ENCODE measurements around the gene GALNT2.

Gene GALNT2

DNA sequence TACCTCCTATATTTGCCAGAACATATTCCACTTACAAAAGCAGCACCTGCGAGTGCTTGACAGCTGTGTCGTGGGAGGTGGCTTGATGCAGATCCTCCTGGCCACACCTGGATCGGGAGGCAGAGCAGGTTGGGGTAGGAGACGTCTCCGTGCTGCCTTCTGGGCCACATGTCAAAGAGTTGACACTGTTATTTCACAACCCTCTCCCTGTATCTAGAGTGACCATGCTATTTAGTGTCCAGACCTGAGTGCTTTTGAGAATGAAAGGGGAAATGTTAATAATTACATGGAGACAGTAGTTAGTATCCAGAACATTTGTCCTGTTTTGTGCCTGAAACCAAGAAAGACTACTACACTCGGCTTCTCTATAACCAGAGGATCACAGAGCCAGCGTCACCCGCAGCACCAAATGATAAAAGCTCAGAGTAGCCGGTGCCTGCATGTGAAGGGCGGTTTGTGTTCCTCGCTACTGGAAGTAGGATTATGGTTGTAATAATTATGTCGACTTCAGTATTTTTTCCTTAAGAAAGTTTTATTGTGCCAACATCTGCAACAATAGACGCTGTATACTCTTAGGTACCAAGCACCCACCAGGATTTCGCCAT lies 77.1 kb downstream of the GALNT2 start:
- DNase-seq (ENCODE audit: low read depth in 1 of 2, low spot score in 1 of 2), result no peak

- no peak for DNase-seq (ENCODE audit: low read depth in 1 of 2, low spot score in 1 of 2)
Observed at GRCh38 chr1:230144758-230145504, 77.9 kb downstream of the GALNT2 start.

GRCh38 chr1:230145505-230145899 lies 78.5 kb downstream of the GALNT2 start:
- DNase-seq (ENCODE audit: low read depth in 1 of 2, low spot score in 1 of 2), result no peak

GRCh38 chr1:230145953-230146476 lies 79.0 kb downstream of the GALNT2 start:
- DNase-seq (ENCODE audit: low read depth in 1 of 2, low spot score in 1 of 2), result no peak

GRCh38 chr1:230146709-230147108 lies 79.7 kb downstream of the GALNT2 start:
- DNase-seq (ENCODE audit: low read depth in 1 of 2, low spot score in 1 of 2), result no peak

- no peak for DNase-seq (ENCODE audit: low read depth in 1 of 2, low spot score in 1 of 2)
Observed at GRCh38 chr1:230147253-230148125, 80.5 kb downstream of the GALNT2 start.

- no peak for DNase-seq (ENCODE audit: low read depth in 1 of 2, low spot score in 1 of 2)
Observed at GRCh38 chr1:230148126-230148652, 81.2 kb downstream of the GALNT2 start.

DNA sequence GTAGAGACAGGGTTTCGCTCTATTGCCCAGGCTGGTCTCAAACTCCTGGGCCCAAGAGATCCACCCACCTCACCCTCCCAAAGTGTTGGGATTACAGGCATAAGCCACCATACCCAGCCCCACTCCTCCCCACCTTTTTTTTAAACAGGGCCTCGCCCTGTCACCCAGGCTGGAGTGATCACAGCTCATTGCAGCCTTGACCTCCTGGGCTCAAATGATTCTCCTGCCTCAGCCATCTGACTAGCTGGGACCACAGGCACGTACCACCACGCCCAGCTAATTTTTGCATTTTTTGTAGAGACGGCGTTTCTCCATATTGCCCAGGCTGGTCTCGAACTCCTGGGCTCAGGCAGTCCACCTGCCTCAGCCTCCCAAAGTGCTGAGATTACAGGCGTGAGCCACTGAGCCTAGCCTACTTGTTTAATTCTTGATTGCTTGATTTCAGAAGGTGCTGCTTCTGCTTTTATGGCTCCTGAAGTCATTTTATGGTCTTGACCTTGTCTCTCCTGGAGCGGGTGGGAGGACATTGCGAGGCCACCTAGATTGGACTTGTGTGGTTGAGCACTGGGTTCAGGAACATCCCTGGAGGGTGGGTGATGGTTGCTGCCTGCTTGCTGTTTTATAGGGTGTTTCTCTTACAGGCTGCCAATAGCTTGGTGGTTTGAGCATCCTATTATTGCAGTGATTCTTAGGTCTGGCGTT lies 81.9 kb downstream of the GALNT2 start:
- DNase-seq (ENCODE audit: low read depth in 1 of 2, low spot score in 1 of 2), result no peak

DNA sequence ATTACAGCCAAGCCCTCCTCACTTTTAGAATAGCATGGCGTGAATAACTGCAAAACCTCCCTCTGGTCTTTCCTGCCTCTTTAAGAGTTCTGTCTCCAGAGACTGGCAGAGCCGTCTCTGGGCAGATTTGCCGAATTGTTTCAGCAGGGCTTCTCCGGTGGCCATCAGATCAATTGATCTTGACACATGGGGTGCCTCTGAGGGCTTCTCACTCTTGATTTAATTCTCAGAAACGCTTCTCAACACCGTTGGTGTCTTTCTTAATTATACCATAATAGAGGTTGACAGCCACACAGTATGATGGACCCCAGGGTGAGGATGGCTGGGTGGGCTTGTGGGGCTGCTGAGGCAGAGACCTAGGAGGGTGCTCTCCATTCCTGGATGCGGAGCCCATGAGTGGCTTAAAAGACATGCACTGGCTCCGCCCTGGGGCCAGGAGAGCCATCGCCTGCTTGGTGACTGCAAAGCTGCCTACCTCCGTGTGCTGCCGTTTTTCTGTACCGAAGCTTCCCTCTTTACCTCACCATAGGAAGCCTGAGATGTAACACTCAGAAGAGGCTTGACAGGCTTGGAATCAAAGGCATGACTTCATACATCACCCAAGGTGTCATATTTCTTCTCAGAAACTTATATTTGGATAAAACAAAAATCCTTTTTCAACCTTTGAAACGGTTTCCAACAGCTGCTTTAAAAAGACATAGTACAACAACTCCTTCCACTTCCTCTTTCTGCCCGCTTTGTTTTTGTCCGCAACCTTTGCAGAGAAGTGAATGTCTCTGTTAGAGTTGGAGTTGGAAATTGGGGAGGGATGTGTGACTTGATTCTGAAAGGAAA lies 82.9 kb downstream of the GALNT2 start:
- DNase-seq (ENCODE audit: low read depth in 1 of 2, low spot score in 1 of 2), result no peak

DNA sequence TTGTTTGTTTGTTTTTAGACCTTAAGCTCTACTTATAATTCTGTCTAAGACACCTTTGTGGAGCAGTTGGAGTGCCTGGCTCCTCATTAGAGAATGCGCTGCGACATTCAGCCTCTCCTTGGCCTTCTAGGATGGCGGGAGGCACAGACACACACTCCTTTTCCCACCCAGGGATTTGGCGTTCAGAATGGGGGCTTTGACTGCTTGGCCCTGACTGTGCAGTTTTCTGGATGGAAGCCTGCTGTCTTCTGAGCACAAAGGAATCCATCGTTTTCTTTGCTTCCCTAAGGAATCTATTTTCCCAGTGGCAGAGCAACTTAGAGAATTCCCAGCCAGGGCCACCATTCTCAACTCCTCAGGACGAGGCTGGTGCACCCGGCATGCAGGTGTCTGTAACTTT lies 83.6 kb downstream of the GALNT2 start:
- no peak for DNase-seq (ENCODE audit: low read depth in 1 of 2, low spot score in 1 of 2)

- DNase-seq (ENCODE audit: low read depth in 1 of 2, low spot score in 1 of 2), result no peak
Observed at GRCh38 chr1:230151924-230152468, 85.0 kb downstream of the GALNT2 start.

DNA sequence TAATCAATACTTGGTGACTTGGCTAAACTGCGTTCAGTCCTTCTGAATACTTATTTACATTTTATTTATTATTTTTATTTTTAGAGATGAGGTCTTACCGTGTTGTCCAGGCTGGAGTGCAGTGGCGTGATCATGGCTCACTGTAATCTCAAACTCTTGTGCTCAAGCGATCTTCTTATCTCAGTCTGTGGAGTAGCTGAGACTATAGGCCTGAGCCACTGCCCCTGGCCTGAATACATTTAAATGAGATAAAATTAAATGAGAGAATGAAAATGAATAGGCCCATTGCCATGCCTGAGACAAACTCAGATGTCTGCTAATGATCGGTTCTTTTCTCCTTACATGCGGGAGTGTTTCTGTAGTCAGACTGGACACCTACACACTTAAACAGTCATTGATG lies 86.0 kb downstream of the GALNT2 start:
- DNase-seq (ENCODE audit: low read depth in 1 of 2, low spot score in 1 of 2), result no peak

DNA sequence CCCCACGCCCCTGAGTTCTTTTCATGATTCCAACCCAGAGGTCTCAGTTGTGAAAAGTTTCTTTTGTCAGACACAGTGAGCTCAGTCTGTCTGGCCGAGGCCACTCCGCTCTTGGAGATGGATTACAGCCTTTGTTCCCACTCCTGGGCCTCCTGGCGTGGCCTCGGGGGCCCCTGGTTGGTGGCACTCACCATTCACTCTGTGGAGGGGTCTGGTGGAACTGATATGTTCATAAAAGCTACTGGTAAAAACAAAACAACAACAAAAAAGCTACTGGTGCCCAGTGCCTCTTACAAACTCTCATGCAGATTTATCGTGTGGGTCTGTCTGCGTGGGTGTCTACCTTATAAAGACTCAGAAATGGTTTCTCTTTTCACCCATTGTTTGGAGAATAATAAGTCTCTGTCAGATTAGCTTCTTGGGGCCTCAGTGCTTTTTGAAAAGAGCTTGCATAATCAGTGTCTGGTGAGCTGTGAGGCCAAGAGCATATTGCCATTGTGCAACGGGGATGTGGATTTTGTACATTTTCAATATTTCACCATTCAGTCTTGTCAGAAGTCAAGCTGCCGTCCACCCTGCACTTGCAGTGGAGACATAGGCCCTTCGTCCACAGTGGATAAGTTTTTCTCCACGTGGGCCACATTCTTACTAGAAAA lies 86.7 kb downstream of the GALNT2 start:
- DNase-seq (ENCODE audit: low read depth in 1 of 2, low spot score in 1 of 2), result no peak

- DNase-seq (ENCODE audit: low read depth in 1 of 2, low spot score in 1 of 2), result no peak
Observed at GRCh38 chr1:230155021-230155420, 88.0 kb downstream of the GALNT2 start.

DNA sequence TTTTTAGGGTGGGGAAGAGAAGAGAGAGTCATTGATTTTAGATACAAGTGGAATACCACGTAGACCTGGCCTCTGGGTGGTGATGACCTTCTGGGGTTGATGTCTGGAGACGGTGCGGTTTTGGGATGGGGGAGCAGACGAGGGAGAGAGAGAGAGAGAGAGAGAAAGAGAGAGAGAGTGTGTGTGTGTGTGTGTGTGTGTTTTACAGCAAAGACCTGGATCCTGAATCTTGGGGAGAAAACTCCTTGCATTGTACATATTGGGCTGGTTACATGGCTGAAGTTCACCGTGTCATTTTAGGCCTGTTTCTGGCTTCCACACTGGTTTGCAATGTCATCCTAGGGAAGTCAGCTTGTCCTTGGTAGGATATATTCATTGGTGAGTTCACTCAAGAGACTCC lies 89.0 kb downstream of the GALNT2 start:
- DNase-seq (ENCODE audit: low read depth in 1 of 2, low spot score in 1 of 2), result no peak

- DNase-seq (ENCODE audit: low read depth in 1 of 2, low spot score in 1 of 2), result no peak
Observed at GRCh38 chr1:230156536-230156935, 89.5 kb downstream of the GALNT2 start.

- no peak for DNase-seq (ENCODE audit: low read depth in 1 of 2, low spot score in 1 of 2)
Observed at GRCh38 chr1:230157420-230158390, 90.7 kb downstream of the GALNT2 start.

Data from activated CD4-positive, alpha-beta T cell treated with anti-CD3 and anti-CD28 coated beads, Interleukin-2, amount 50 U/mL, for 24 hours (primary cell).